Naive B cell (primary cell): ENCODE data around the gene DEFB119. TPM values are rescaled to one million over a fixed set of nuclear protein-coding genes. Genes with fewer than 3 reads are reported as not detected.
"Not testable (repeated sequence)": the region's sequence is repeated elsewhere in the genome, so short reads cannot be mapped to it uniquely, and the experiment has no call there.

Source experiments
- ATAC-seq, 2 donors: fragments of 150-1000 bp; cut with Tn5 transposase; 2 replicates each; pipeline ENCODE4 v1.10.0; 2021; ENCODE audit warnings: low read depth in 2 of 2, mild to moderate bottlenecking in 2 of 2, moderate library complexity in 2 of 2
- DNase-seq: peaks from one replicate; pipeline ENCODE4 v3.0.0; 2022
- H3K27ac Mint-ChIP-seq, 6 donors: one replicate each; pipeline ENCODE4 v1.8.0; 2020 to 2022; ENCODE audit warnings: mild to moderate bottlenecking in 6 of 6, mixed read lengths in 6 of 6, moderate library complexity in 5 of 6, inconsistent platforms in 2 of 6
- H3K27me3 Mint-ChIP-seq, 3 donors: one replicate each; pipeline ENCODE4 v1.8.0; 2021 to 2022; ENCODE audit warnings: mixed read lengths in 3 of 3, mild to moderate bottlenecking in 1 of 3
- H3K36me3 Mint-ChIP-seq, 2 donors: one replicate each; pipeline ENCODE4 v1.8.0; 2020 to 2022; ENCODE audit warnings: mixed read lengths in 2 of 2, inconsistent platforms in 1 of 2, mild to moderate bottlenecking in 1 of 2
- H3K4me1 Mint-ChIP-seq, 3 donors: one replicate each; pipeline ENCODE4 v1.8.0; 2020 to 2022; ENCODE audit warnings: mixed read lengths in 3 of 3, inconsistent platforms in 1 of 3, mild to moderate bottlenecking in 1 of 3, moderate library complexity in 1 of 3
- H3K4me3 Mint-ChIP-seq, 8 donors: one replicate each; pipeline ENCODE4 v1.8.0; 2020 to 2022; ENCODE audit warnings: mild to moderate bottlenecking in 8 of 8, mixed read lengths in 8 of 8, moderate library complexity in 8 of 8, inconsistent platforms in 2 of 8
- H3K9me3 Mint-ChIP-seq, 7 donors: one replicate each; pipeline ENCODE4 v1.8.0; 2020 to 2022; ENCODE audit warnings: mixed read lengths in 7 of 7, mild to moderate bottlenecking in 5 of 7, inconsistent platforms in 2 of 7, moderate library complexity in 1 of 7
- polyA plus RNA-seq, 6 donors: library from polyadenylated mRNA; unstranded; fragments of 300-500 nt; fragmentation: Illumina TruSeq; gene quantifications; one replicate each; pipeline ENCODE4 v1.2.3, GENCODE V29; 2021; ENCODE audit warnings: low read depth in 6 of 6

The DEFB119 gene
- polyA plus RNA-seq, 6 donors from 2014 or later, result not detected

GRCh38 chr20:31368301-31368700 is 22.1 kb downstream of the DEFB119 start, which contains the start of gene DEFB118:
Gene DEFB118 (plus strand): TSS chr20:31368601. CDS start chr20:31368651, 50 bp downstream.
- Mint-ChIP-seq H3K27ac (no peak within 1 kb of the TSS), H3K9me3 (peaks cover 4 to 36% (median 9%) of the 10 kb centered on the region in 7 donors), H3K27me3 (no peaks in the 10 kb centered on the region), H3K4me1 (no peaks in the 10 kb centered on the region), H3K4me3 (no peak within 1 kb of the TSS), H3K36me3 (peaks cover 0 to 4% of the 10 kb centered on the region in 2 donors)
- DNase-seq, result no peak
- ATAC-seq, result no peak

- H3K9me3 Mint-ChIP-seq, result peaks cover 4 to 35% (median 13%) of the 10 kb centered on the region in 7 donors
- ATAC-seq, H3K27ac Mint-ChIP-seq, DNase-seq, H3K4me3 Mint-ChIP-seq, H3K27me3 Mint-ChIP-seq, H3K4me1 Mint-ChIP-seq, H3K36me3 Mint-ChIP-seq: not testable (repeated sequence)
Measured at GRCh38 chr20:31364272-31364671, 26.1 kb downstream of the DEFB119 start.

GRCh38 chr20:31363295-31363694 is 27.1 kb downstream of the DEFB119 start:
- no peak overlapping the region for H3K4me3 Mint-ChIP-seq
- H3K4me1 Mint-ChIP-seq, result no peaks in the 10 kb centered on the region
- ATAC-seq, result no peak
- no peak overlapping the region for H3K27ac Mint-ChIP-seq
- DNase-seq, result no peak
- H3K36me3 Mint-ChIP-seq, result peaks cover 0 to 4% of the 10 kb centered on the region in 2 donors
- H3K27me3 Mint-ChIP-seq, result peaks cover 0 to 4% (median 0%) of the 10 kb centered on the region in 3 donors
- H3K9me3 Mint-ChIP-seq, result peaks cover 0 to 35% (median 13%) of the 10 kb centered on the region in 7 donors

- no peak overlapping the region for H3K27ac Mint-ChIP-seq
- H3K36me3 Mint-ChIP-seq, result no peaks in the 10 kb centered on the region
- ATAC-seq, result no peak
- H3K27me3 Mint-ChIP-seq, result peaks cover 0 to 10% (median 0%) of the 10 kb centered on the region in 3 donors
- H3K4me3 Mint-ChIP-seq, result no peak overlapping the region
- no peak for DNase-seq
- H3K9me3 Mint-ChIP-seq, result peaks cover 0 to 8% (median 3%) of the 10 kb centered on the region in 7 donors
- no peaks in the 10 kb centered on the region for H3K4me1 Mint-ChIP-seq
Measured at GRCh38 chr20:31355981-31356380, 34.4 kb downstream of the DEFB119 start.

GRCh38 chr20:31341470-31341869 is 48.9 kb downstream of the DEFB119 start:
- no peak overlapping the region for H3K27ac Mint-ChIP-seq
- H3K27me3 Mint-ChIP-seq, result no peaks in the 10 kb centered on the region

GRCh38 chr20:31330893-31331292 is 59.5 kb downstream of the DEFB119 start:
- no peaks in the 10 kb centered on the region for H3K4me1 Mint-ChIP-seq
- ATAC-seq (no peak), DNase-seq (no peak)
- H3K9me3 Mint-ChIP-seq, result peaks cover 4 to 30% (median 15%) of the 10 kb centered on the region in 7 donors
- no peaks in the 10 kb centered on the region for H3K27me3 Mint-ChIP-seq
- H3K4me3 Mint-ChIP-seq, result no peak overlapping the region
- no peak overlapping the region for H3K27ac Mint-ChIP-seq
- peaks cover 0 to 9% of the 10 kb centered on the region in 2 donors for H3K36me3 Mint-ChIP-seq

More at GRCh38 chr20:31341470-31341869, 48.9 kb downstream of the DEFB119 start:
- Mint-ChIP-seq H3K9me3 (peaks cover 0 to 13% (median 3%) of the 10 kb centered on the region in 7 donors), H3K4me3 (no peak overlapping the region), H3K4me1 (no peaks in the 10 kb centered on the region), H3K36me3 (no peaks in the 10 kb centered on the region)
- DNase-seq (no peak), ATAC-seq (no peak)

Other genes starting within 250 kb of the DEFB119 start
- gene DEFB115, start 132.9 kb downstream of the DEFB119 start, polyA plus RNA-seq, result not detected
- not detected for gene DEFB116, start 82.0 kb downstream of the DEFB119 start, polyA plus RNA-seq
- not detected for gene DEFB118, start 22.0 kb downstream of the DEFB119 start, polyA plus RNA-seq
- not detected for gene DEFB121, start 15.6 kb upstream of the DEFB119 start, polyA plus RNA-seq
- gene DEFB123, start 50.0 kb upstream of the DEFB119 start, polyA plus RNA-seq, result not detected
- gene DEFB124, start 84.5 kb upstream of the DEFB119 start, polyA plus RNA-seq, result not detected
- not detected for gene REM1, start 84.7 kb upstream of the DEFB119 start, polyA plus RNA-seq
- 100 to 1,000 TPM in 2 of 6 donors, 10 to 100 TPM in 4; 71.9 to 118 (median 88.0) TPM for gene HM13, start 123.9 kb upstream of the DEFB119 start, polyA plus RNA-seq
- gene ID1, start 214.7 kb upstream of the DEFB119 start, polyA plus RNA-seq, result 1 to 10 TPM in 2 of 6 donors, under 1 TPM in 2, not detected in 2; 0.86 to 2.0 (median 1.1) TPM
- 1 to 10 TPM in 3 of 6 donors, under 1 TPM in 1, not detected in 2; 0.64 to 2.8 (median 1.4) TPM for gene COX4I2, start 247.3 kb upstream of the DEFB119 start, polyA plus RNA-seq